D341Med (cell line): ENCODE measurements around the gene ZIC1.

Experiments
- DNase-seq: peaks from one replicate; pipeline ENCODE4 v3.0.0; 2012; ENCODE audit warnings: low spot score

Gene ZIC1

GRCh38 chr3:147422601-147423536, 13.7 kb downstream of the ZIC1 start:
- no peak for DNase-seq

DNA sequence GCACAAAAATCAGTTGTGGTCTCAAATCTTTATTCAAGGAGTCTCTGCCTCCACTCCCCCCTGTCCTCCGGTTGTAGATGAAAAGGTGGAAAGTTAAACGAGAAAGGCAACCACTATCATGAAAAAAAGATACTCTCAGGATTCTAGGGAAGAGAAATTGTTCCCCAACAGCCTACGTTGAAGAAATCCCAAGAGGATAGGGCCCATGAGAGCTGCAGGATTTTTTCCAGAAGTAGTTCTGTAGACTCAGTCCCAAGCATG, 14.3 kb downstream of the ZIC1 start:
- no peak for DNase-seq

DNA sequence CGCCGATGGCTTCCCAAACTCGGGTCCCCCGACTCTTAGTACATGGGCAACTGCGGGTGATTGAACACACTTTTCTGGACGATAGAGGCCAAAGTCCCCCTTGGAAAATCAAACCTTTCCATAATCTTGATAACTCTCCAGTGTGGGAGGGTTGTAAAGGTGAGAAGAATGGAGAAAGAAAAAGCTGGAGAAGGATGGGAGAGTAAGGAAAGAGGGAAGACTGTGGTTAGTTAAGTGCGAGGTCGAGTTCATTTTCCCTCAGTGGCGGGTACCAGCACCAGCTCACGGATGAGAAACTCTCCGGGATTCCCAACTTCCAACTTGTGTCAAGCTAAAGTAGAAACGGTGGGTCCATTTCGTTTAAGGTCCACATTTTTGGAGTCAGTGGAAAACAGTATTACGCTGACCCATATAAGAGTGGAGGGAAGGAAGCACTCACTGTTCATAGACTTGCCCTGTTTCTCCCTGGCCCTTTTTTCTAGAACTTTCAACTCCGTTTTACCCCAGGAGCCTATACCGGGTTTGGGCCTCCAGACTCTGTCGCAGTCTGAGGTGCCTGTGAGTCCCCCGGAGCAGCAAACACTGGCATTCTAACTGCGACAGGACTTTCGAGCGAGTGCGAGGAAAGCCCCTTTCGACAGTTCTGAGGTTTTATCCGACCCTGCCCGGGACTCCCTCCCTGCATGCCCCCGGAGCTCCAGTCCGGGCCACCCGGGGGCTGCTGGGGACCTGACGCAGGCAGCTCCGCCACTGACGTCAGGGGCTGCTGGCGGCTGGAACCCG, 14.8 kb downstream of the ZIC1 start:
- DNase-seq = no peak

DNA sequence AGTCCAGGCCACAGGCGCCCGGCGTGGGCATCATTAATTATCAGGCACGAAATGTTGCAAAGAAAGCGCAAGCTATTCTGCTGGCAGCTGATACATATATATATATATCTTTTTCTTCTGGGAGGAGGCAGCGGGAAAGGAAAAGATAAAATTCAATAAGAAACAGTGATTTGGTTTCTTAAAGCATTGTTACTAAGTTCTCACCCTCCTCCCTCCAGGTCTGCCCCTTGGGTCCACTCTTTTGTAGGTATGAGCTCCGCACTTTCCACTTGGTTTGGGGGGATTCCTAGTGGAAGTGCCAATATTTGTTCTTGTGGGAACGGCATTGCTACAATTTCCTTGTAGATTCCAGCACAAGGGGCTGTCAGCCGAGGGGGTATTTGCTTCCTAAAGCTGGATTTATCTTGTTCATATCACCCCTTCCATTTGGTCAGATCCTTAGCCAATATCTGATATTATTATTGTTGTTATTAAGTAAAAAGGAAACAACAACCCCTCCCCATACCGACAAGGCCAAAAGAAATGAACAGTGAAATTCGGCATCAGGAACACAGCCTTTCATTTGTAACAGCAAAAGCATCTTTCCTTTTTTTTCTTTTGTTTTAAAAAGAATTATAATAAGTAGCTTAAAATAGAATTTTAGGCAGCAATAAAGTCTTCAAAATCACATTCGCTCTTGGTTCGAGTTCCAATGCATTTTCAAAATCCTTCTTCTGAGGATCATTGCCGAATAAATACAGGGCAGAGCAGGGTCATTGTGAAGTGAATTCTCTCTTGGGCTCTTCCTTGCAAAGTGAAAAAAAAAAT, 15.6 kb downstream of the ZIC1 start:
- DNase-seq = no peak

DNA sequence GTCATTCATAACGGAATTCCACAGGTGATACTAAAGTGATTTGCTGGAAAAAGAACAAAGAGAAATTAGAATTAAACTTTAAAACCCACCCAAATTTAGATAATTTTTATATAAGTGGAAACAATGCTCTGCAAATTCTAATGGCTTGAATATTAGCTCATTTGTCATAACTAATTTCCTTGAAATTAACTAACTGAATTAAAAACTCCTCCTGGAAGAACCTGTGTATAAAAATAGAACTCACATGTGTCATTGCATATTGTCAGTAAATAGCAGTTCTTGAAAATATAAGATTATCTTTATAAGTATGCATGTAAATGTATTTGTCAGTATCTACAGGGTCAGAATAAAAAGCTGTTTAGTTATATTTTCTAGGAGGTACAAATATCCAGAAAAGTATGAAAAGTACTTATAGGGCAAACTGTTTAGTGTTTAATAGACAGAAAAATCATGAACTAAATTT, 16.3 kb downstream of the ZIC1 start:
- DNase-seq = no peak

GRCh38 chr3:147426931-147427330, 17.8 kb downstream of the ZIC1 start:
- no peak for DNase-seq

DNA sequence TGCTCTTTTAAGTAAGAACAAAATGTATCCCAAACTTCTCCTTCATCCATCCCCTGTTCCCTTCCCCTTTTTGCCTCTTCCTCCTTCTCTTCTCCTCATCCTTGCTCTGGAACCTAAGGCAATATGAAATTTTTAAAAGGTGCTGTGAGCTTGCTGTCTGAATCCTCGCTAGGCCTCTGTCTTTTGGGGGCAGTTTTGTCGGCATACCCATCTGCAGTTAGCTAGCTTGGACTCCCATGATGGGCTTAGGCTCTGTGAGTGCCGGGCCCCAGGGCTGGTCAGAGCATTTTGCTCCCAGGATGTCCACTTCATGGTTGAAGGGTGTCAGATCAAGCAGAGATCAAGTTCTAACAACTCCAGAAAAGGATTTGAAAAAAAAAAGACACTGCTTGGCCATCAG, 18.6 kb downstream of the ZIC1 start:
- DNase-seq = peak; percentile 9

DNA sequence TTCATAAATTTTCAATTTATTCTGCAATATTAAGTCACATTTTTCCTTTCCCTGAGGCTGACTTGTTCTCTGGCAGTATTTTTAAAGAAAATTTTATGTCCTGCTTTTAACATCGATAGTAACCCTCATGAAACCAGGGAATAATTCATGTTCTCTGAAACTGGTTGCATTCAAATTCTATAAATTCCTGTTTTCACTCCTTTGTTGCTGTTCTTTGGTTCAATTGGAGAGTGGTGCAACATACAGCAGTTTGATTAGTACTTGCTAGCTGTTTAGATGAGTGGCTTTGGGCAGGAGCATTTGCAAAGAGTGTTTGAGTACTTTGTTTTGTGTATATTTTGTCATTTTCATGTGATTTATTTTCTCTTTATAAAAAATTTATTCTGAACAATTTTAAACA, 19.2 kb downstream of the ZIC1 start:
- DNase-seq = no peak

GRCh38 chr3:147428754-147429153, 19.6 kb downstream of the ZIC1 start:
- no peak for DNase-seq

- no peak for DNase-seq
Observed at GRCh38 chr3:147431751-147432150, 22.6 kb downstream of the ZIC1 start.

DNA sequence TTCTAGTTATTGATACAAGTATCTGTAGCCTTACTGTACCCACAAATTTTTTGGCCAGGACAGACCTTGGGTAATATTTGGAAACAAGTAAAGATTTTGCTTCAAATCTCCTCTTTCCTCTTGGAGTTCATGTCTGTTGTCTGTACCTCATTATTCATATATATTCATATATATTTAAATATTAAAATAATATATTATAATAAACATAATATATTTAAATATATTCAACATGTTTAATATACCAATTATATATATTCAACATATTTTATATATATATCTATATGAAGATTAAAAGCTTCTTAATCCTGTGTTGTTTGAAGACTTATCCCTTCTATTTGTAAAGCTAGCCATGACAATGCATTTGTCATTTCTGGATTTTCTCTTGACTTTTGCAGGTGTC, 38.1 kb downstream of the ZIC1 start:
- no peak for DNase-seq

DNA sequence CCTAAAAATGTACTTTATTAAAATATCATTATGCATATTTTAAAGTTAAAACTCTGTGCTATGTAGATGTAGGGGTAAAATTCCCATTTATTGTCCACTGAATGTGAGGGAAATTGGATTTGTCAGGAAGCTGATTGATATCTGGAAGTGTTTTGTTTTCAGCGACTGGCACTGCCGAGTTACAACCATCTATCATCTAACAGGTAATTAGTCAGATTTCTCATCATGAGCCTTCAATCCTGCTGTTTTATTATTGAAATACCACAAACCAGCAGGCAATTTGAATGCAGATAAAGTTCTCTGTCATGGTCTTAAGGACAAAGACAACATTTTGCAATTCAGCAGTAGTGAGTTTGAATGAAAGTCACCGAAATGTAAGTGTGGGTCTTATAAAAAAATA, 40.5 kb downstream of the ZIC1 start:
- DNase-seq = no peak

DNA sequence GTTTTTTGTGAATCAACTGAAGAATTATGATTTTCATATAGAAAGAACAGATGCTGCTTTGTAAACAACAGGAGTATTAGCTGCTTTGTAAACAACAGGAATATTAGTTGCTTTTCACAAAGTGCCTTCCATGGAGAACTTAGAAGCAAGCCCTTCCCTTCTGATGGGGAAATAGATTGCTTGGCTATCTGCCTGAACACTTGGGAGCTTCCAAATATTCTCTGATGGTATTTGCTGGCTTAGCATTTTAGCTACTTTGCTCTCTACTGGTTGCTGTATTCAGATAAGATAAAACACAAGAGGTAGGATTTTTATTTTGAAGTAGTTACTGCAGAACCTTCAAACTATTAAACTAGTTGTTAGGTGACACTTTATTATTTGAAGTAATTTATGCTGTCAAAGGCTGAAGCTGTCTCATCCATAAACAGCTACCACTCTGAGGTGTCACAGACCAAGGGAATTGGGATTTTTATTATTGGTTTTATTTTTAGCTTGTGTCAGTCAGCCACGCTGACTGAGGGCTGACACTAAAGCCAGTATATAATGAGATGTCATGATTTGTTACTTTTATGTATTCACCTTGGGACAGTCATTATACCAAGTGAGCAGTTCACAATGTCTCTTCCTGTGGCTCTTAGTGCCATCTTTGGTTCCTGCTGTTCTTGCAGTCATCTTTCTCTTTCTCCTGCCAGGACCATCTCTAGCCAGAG, 50.0 kb downstream of the ZIC1 start:
- no peak for DNase-seq

GRCh38 chr3:147462856-147463255, 53.7 kb downstream of the ZIC1 start:
- no peak for DNase-seq
